ENCODE measurements around the gene JUN. TPM values are rescaled to one million over a fixed set of nuclear protein-coding genes. Genes with fewer than 3 reads are reported as not detected.

The JUN gene
- polyA plus RNA-seq, 1 donor (not counting 4 experiments of a cell fraction or from before 2014, with no cell fraction given): 70.1 TPM

GRCh38 chr1:58765006-58765405 is 18.8 kb downstream of the JUN start:
- Histone ChIP-seq H3K4me2 (ENCODE audit: control insufficient read depth, extremely low read depth, insufficient read depth, low read depth, low read length) (peak overlapping the region; percentile 61), H3K9ac (ENCODE audit: control insufficient read depth, extremely low read depth, insufficient read depth, low read length) (no peak overlapping the region), H3K36me3 (ENCODE audit: control insufficient read depth in 2 of 2, extremely low read depth in 1 of 2, insufficient read depth in 2 of 2, low read length in 2 of 2) (no peaks in the 10 kb centered on the region), H4K20me1 (ENCODE audit: control insufficient read depth, extremely low read depth, insufficient read depth, low read length) (no peaks in the 10 kb centered on the region), H3K9me3 (ENCODE audit: control insufficient read depth, low read depth, low read length) (no peaks in the 10 kb centered on the region), H3K27me3 (ENCODE audit: control insufficient read depth, extremely low read depth, insufficient read depth, low read length) (no peaks in the 10 kb centered on the region), H3K79me2 (ENCODE audit: control insufficient read depth, insufficient read depth, low read length) (no peaks in the 10 kb centered on the region), H3K27ac (ENCODE audit: control insufficient read depth, insufficient read depth, low read length) (peak overlapping the region; percentile 59), H3K4me3 (ENCODE audit: control insufficient read depth in 2 of 3, extremely low read depth in 1 of 3, insufficient read depth in 2 of 3, low read depth in 1 of 3, low read length in 3 of 3) (no peak overlapping the region), H3K4me1 (ENCODE audit: control insufficient read depth, extremely low read depth, insufficient read depth, low read length) (peaks cover 44% of the 10 kb centered on the region), H2AFZ (ENCODE audit: control insufficient read depth, low read length) (no peak overlapping the region), H3K9me1 (ENCODE audit: control insufficient read depth, extremely low read depth, insufficient read depth, low read length) (no peaks in the 10 kb centered on the region)
- dilution Hi-C loops (cut with MboI; ENCODE audit: extremely low pct_ligation_motif_present, low sequenced_read_pairs): no loop called here
- TF ChIP-seq EZH2 (IDR thresholded peaks at IDR 0.05; ENCODE audit: low read length): no peak
- TF ChIP-seq CTCF (optimal IDR thresholded peaks at IDR 0.05 in 1 of 3, IDR thresholded peaks at IDR 0.05 in 1 of 3, conservative IDR thresholded peaks at IDR 0.05 in 1 of 3; ENCODE audit: extremely low read depth in 1 of 3, insufficient read depth in 2 of 3, low read length in 3 of 3): no peak
- DNase-seq (ENCODE audit: low read depth, low spot score): no peak
- no peak for FAIRE-seq

- Histone ChIP-seq H4K20me1 (ENCODE audit: control insufficient read depth, extremely low read depth, insufficient read depth, low read length) (no peaks in the 10 kb centered on the region), H3K9me3 (ENCODE audit: control insufficient read depth, low read depth, low read length) (no peaks in the 10 kb centered on the region), H3K4me2 (ENCODE audit: control insufficient read depth, extremely low read depth, insufficient read depth, low read depth, low read length) (peak overlapping the region; percentile 61), H3K4me3 (ENCODE audit: control insufficient read depth in 2 of 3, extremely low read depth in 1 of 3, insufficient read depth in 2 of 3, low read depth in 1 of 3, low read length in 3 of 3) (peak overlapping the region in 1 of 3 experiments; percentile 14), H3K36me3 (ENCODE audit: control insufficient read depth in 2 of 2, extremely low read depth in 1 of 2, insufficient read depth in 2 of 2, low read length in 2 of 2) (no peaks in the 10 kb centered on the region), H2AFZ (ENCODE audit: control insufficient read depth, low read length) (peak overlapping the region; percentile 12), H3K27me3 (ENCODE audit: control insufficient read depth, extremely low read depth, insufficient read depth, low read length) (no peaks in the 10 kb centered on the region), H3K9me1 (ENCODE audit: control insufficient read depth, extremely low read depth, insufficient read depth, low read length) (no peaks in the 10 kb centered on the region), H3K4me1 (ENCODE audit: control insufficient read depth, extremely low read depth, insufficient read depth, low read length) (peaks cover 38% of the 10 kb centered on the region), H3K9ac (ENCODE audit: control insufficient read depth, extremely low read depth, insufficient read depth, low read length) (no peak overlapping the region), H3K79me2 (ENCODE audit: control insufficient read depth, insufficient read depth, low read length) (no peaks in the 10 kb centered on the region), H3K27ac (ENCODE audit: control insufficient read depth, insufficient read depth, low read length) (peak overlapping the region; percentile 59)
- dilution Hi-C loops (cut with MboI; ENCODE audit: extremely low pct_ligation_motif_present, low sequenced_read_pairs): no loop called here
- FAIRE-seq (peak; percentile 65), DNase-seq (ENCODE audit: low read depth, low spot score) (no peak)
- no peak for TF ChIP-seq CTCF (optimal IDR thresholded peaks at IDR 0.05 in 1 of 3, IDR thresholded peaks at IDR 0.05 in 1 of 3, conservative IDR thresholded peaks at IDR 0.05 in 1 of 3; ENCODE audit: extremely low read depth in 1 of 3, insufficient read depth in 2 of 3, low read length in 3 of 3)
- no peak for TF ChIP-seq EZH2 (IDR thresholded peaks at IDR 0.05; ENCODE audit: low read length)
Observed at GRCh38 chr1:58764294-58764978, 19.4 kb downstream of the JUN start.
